Measurements from ENCODE around the gene ACO2. TPM values are rescaled to one million over a fixed set of nuclear protein-coding genes. Genes with fewer than 3 reads are reported as not detected.

The ACO2 gene
- total and polyA plus RNA-seq, 2 of the 8 experiments (the other 6 are each of a cell fraction or from before 2014, with no cell fraction given): 52.8 to 75.4 TPM

- H3K27ac ChIP-seq (ENCODE audit: low read depth, low read length): peak within 1 kb of the TSS; percentile 65; the same call in 1 of the 2 replicates
- peak; percentile 57; the same call in 1 of the 2 replicates for TF ChIP-seq SUZ12 (IDR thresholded peaks at IDR 0.05; ENCODE audit: low read length)
- TF ChIP-seq CHD2 (IDR thresholded peaks at IDR 0.05; ENCODE audit: low read length): peak; percentile 59; the same call in 1 of the 2 replicates
- no peak for TF ChIP-seq SP2 (IDR thresholded peaks at IDR 0.05; ENCODE audit: low read length)
- peak; percentile 56 for TF ChIP-seq PHF8 (conservative IDR thresholded peaks at IDR 0.05; ENCODE audit: low read depth, low read length)
- peak in 1 of 2 experiments; percentile 58; a peak in 2 of 3 replicates for TF ChIP-seq POLR2A (IDR thresholded peaks at IDR 0.05; ENCODE audit: control extremely low read depth in 1 of 2, low read depth in 2 of 2, low read length in 2 of 2)
- 0 out of 2 replicates have a peak, but pooled peaks have one; percentile 28 for TF ChIP-seq TAF1 (IDR thresholded peaks at IDR 0.05; ENCODE audit: low read depth, low read length)
- TF ChIP-seq USF2 (IDR thresholded peaks at IDR 0.05; ENCODE audit: low read length): no peak
- TF ChIP-seq BRCA1 (IDR thresholded peaks at IDR 0.05; ENCODE audit: low read depth, low read length): no peak
- peak; percentile 51 for TF ChIP-seq NRF1 (IDR thresholded peaks at IDR 0.05; ENCODE audit: low read depth, low read length)
These were observed 75.1 kb downstream of the ACO2 start, which contains the start of gene POLR3H for GRCh38 chr22:41543854-41544670. Gene POLR3H, minus strand, starts transcription at chr22:41544470. Its CDS starts 369 bp downstream, at chr22:41544101.

More at GRCh38 chr22:41543854-41544670, 75.1 kb downstream of the ACO2 start, which contains the start of gene POLR3H:
- H3K56ac ChIP-seq (replicated peaks; ENCODE audit: insufficient read length, low read depth, low read length): peak within 1 kb of the TSS; percentile 14
- H3K4ac ChIP-seq (replicated peaks; ENCODE audit: insufficient read length, low read depth, low read length): peak within 1 kb of the TSS; percentile 54
- H3K9ac ChIP-seq (replicated peaks in 1 of 4; ENCODE audit: extremely low read depth in 1 of 4, low read depth in 3 of 4, low read length in 3 of 4): peak within 1 kb of the TSS; percentile 2 to 71 (median 64); a peak in 6 of 7 replicates
- H2BK12ac ChIP-seq (ENCODE audit: low read depth, low read length): 0 out of 2 replicates have a peak within 1 kb of the TSS, but pooled peaks have one; percentile 50
- no peak within 1 kb of the TSS for H2BK20ac ChIP-seq (ENCODE audit: low read length)
- H2AK5ac ChIP-seq (ENCODE audit: low read depth, low read length): no peak within 1 kb of the TSS
- ChIA-PET CTCF (ENCODE audit: partially characterized antibody) (interaction anchor here (0.7 to 2.2 kb wide), 14 partner anchors 10 to 284 kb away, joined by 3 to 13 read pairs (median 4); no protein-coding TSS in a partner anchor), POLR2A (ENCODE audit: partially characterized antibody) (interaction anchor here (0.6 to 2.0 kb wide), 18 partner anchors 8 to 349 kb away, joined by 3 to 15 read pairs (median 4); partner anchors contain the start of genes ACO2, DESI1, PHF5A and PMM1)
- 3% methylated on average over 71 of the region's 80 CpGs; no CpG with 5 or more reads in 1 of the 2 experiments for WGBS, 2 experiments (ENCODE audit: extremely low coverage in 1 of 2, insufficient coverage in 1 of 2, insufficient read length in 1 of 2, insufficient replicate concordance in 2 of 2, low coverage in 1 of 2, low lambda C conversion rate in 2 of 2, missing lambda C conversion rate in 1 of 2)
- H4K91ac ChIP-seq (replicated peaks; ENCODE audit: insufficient read length, low read length): peak within 1 kb of the TSS; percentile 32
- H3K18ac ChIP-seq (ENCODE audit: extremely low read depth, low read length): peak within 1 kb of the TSS; percentile 87
- H3K14ac ChIP-seq (ENCODE audit: insufficient read length): no peak within 1 kb of the TSS
- H3K4me1 ChIP-seq (replicated peaks in 1 of 4; ENCODE audit: control insufficient read depth in 3 of 4, insufficient read depth in 4 of 4, low read length in 3 of 4): peaks cover 0 to 5% (median under 1%) of the 10 kb centered on the region in 4 experiments; a peak in 3 of 7 replicates
- peak within 1 kb of the TSS; percentile 7 to 84 for H3K4me2 ChIP-seq (ENCODE audit: insufficient read depth in 1 of 2, low read depth in 2 of 2, low read length in 2 of 2)
- H2BK5ac ChIP-seq (ENCODE audit: low read depth, low read length): peak within 1 kb of the TSS; percentile 66; the same call in 1 of the 2 replicates
- H3K27me3 ChIP-seq (replicated peaks in 1 of 4; ENCODE audit: control insufficient read depth in 3 of 4, extremely low read depth in 1 of 4, insufficient read depth in 3 of 4, low read length in 3 of 4): 0 out of 7 replicates have a peak, but pooled peaks cover 0 to 2% (median 0%) of the 10 kb centered on the region in 4 experiments
- H4K8ac ChIP-seq (ENCODE audit: extremely low read depth, insufficient read depth, low read length): peak within 1 kb of the TSS; percentile 81
- H2BK120ac ChIP-seq (replicated peaks; ENCODE audit: low read depth, low read length): no peak within 1 kb of the TSS
- FAIRE-seq: peak; percentile 69
- peaks cover 0 to 16% of the 10 kb centered on the region in 2 experiments for H4K20me1 ChIP-seq (replicated peaks in 1 of 2; ENCODE audit: control insufficient read depth in 1 of 2, insufficient read depth in 2 of 2, low read length in 2 of 2)
- 0 out of 2 replicates have a peak, but pooled peaks cover 2% of the 10 kb centered on the region for H3K23me2 ChIP-seq (ENCODE audit: low read depth, low read length)
- peak within 1 kb of the TSS; percentile 58 for H4K5ac ChIP-seq (ENCODE audit: insufficient read length, low read depth, low read length)
- no peak within 1 kb of the TSS for H3K23ac ChIP-seq (ENCODE audit: insufficient read length)
- peaks cover 12% of the 10 kb centered on the region for H3K79me1 ChIP-seq (ENCODE audit: low read depth, low read length)
- H3K36me3 ChIP-seq (ENCODE audit: control insufficient read depth in 2 of 4, insufficient read depth in 4 of 4, low read length in 3 of 4): peaks cover 0 to 8% (median 3%) of the 10 kb centered on the region in 4 experiments; a peak in 2 of 8 replicates
- H2BK15ac ChIP-seq (ENCODE audit: low read length): peak within 1 kb of the TSS; percentile 61; the same call in 1 of the 2 replicates
- H3K4me3 ChIP-seq (ENCODE audit: extremely low read depth in 1 of 4, insufficient read depth in 2 of 4, low read depth in 3 of 4, low read length in 4 of 4): peak within 1 kb of the TSS; percentile 51 to 90 (median 82)
- DNase-seq (ENCODE audit: low read depth in 1 of 2, low spot score in 2 of 2): peak; percentile 91 to 98
- H2AFZ ChIP-seq (ENCODE audit: low read length): 0 out of 2 replicates have a peak within 1 kb of the TSS, but pooled peaks have one; percentile 24
- H3K9me3 ChIP-seq (ENCODE audit: insufficient read depth in 2 of 2, low read depth in 1 of 2, low read length in 1 of 2): no peaks in the 10 kb centered on the region
- peaks cover 0 to 43% of the 10 kb centered on the region in 2 experiments; a peak in 3 of 4 replicates for H3K79me2 ChIP-seq (ENCODE audit: control insufficient read depth in 1 of 2, insufficient read depth in 2 of 2, low read length in 2 of 2)

Data from H1 (cell line).